HG02642 (cell line): Measurements from ENCODE around the gene GPX4.
"Not testable (repeated sequence)": the region's sequence is repeated elsewhere in the genome, so short reads cannot be mapped to it uniquely, and the experiment has no call there.

Experiments used
- ATAC-seq: cut with Tn5 transposase; IDR thresholded peaks from one replicate; pipeline ENCODE4 v1.9.1; 2021; ENCODE audit warnings: mild to moderate bottlenecking; ENCODE audit not compliant: unreplicated experiment, poor library complexity

Gene GPX4

DNA sequence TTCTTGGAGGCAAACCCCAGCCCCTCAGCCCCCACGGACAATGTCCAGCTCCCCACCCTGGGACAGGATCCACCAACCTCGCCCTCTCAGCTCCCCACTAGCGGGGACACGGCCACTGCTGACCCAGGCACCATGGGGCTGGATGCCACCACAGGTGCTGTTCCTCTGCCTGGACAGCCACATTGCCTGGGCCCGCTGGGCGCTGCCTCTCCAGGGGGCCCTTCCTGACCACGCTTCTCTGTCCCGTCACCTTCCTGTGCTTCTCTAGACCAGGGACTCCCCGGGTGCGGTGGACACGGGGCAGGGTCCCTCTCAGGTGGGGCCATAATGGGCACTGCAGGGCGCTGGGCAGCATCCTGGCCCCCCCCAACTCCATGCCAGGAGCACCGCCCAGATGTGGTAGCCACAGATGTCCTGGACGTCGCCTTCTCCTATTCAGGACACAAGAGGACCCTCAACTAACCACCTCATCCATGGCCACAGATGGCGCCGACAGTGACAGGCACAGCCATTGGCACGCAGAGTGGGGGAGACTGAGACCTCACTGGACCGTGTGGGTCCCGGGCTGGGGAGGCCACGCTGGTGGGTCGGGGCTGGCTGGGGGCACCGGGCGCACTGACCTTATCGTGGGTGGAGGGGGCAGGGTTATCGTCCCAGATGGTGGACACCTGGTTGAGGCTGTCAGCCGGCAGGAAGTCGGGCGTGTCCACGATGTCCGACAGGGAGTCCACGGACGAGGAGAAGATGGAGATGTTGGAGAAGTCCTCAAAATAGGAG, 23.4 kb downstream of the GPX4 start:
- ATAC-seq = no peak

DNA sequence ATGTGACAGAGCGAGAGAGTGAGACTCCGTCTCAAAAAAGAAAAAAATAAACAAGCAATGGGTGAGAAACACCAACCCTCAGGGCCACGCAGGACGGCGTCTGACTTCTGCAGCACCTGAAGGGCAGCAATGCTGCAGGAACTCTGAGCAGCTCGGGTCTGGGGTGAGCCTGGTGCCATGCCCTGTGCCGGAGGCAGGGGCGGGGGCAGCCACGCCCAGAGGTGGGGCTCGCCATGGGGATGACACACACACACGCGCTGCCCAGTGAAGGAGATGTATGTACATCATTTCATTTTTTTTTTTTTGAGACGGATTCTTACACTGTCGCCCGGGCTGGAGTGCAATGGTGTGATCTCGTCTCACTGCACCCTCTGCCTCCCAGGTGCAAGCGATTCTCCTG, 24.3 kb downstream of the GPX4 start:
- ATAC-seq = no peak

DNA sequence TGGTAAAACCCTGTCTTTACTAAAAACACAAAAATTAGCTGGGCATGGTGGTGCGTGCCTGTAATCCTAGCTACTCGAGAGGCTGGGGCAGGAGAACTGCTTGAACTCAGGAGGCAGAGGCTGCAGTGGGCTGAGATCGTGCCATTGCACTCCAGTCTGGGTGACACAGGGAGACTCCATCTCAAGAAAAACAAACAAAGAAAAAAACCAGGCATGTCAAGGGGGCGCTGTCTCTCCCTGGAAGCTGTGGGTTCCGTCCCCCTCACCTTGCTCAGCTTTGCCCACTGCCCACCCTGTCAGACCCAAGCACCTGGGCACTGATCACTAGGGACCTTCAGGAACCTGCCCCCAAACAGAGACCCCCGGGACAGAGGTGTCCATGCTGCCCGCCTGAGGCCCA, 25.3 kb downstream of the GPX4 start:
- not testable (repeated sequence) for ATAC-seq

DNA sequence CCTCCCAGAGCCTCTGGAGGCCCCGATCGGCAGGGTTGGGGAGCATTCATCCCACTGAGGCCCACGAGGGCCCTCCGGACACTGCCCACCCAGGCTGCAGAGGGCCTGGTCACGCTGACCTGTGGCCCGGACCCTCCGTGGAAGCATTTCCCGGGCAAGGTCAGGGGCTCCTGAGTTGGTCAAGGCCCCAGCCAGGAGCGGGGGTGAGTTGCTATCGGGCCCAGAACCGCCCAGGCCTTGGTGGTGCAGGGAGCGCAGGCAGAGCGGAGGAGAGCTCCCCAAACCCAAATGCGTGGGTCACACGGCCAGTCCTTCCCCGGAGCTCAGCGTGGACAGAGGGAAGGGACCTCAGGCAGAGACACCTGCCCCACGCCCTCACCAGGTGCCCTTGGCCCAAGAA, 25.7 kb downstream of the GPX4 start:
- ATAC-seq = no peak

DNA sequence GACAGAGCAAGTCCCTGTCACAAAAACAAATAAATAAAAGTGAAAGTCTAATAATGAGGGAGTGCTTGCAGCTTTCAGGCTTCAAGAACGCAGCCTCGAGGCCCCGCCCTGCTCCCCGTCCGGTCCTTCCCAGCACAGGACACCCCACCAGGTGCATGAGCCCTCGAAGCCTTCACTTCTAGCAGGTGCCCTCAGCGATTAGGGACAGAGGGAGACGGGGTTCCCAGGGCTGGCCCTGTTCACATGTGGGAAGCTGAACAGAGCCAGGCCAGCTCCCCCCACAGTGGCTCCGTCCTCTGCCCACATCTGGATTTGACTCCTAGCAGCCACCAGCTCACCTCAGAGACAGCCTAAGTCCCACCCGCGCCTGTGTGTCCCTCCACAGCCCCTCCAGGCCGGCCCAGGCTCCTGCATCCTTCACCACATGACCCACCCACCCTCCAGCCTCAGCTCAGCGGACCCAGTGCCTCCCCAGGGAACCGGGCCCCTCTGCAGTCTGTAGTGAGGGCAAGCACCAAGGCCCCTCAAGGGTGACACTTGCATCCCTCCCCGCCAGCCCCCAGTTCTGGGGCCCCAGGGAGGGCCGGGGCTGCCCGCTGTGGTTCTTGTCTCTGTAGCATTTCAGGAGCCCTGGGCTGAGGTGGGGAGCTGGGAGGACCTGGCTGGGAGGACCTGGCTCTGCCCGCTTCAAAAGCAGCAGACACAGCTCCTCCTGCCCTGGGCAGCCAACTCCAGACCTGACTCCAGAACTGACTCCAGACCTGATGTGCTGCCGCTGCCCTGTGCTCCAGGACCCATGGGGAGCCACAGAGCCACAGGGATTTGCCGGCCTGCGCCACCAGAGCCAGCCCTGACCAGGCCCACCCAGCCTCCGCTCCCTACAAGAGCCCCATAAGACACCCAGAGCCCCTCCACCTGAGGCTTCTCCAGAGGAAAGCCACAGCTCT, 27.2 kb downstream of the GPX4 start:
- peak; percentile 7 for ATAC-seq

DNA sequence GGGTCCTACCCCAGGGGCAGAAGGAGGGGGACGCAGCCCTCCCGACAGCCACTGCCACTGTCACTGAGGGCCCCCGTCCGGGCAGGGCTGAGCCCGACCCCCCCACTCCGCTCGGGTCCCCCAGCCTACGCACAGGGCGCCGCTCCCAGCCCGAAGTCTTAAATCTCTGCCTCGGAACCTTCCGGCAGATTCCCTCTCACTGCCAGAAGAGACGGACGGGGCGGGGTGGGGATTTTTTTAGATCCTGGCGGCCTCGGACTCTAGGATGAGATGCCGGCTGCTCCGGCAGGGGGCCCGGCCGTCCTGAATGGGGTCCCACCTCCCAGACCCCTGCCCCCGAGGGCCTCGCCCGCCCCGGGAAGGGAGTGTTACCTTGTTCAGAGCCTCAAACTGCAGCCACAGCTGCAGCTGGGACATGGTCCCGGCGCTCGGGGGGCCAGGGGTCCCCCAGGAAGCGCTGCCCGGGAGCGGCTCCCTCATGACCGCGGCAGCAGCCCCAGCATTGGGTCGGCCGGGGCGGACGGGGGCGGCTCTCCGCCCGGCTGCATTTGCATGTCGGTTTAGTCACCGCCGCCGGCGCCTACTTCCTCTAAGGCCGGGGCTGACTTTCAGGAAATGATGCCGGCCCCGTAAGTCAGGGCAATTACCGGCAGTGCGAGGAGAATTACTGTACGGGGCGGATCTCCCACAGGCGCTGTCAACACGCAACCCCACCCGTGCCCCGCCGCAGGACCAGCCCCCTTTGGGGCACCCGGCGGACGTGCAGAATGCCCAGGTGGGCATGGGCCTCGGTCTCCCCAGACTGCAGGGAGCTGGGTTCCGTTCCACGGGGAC, 28.1 kb downstream of the GPX4 start:
- ATAC-seq = peak; percentile 56

DNA sequence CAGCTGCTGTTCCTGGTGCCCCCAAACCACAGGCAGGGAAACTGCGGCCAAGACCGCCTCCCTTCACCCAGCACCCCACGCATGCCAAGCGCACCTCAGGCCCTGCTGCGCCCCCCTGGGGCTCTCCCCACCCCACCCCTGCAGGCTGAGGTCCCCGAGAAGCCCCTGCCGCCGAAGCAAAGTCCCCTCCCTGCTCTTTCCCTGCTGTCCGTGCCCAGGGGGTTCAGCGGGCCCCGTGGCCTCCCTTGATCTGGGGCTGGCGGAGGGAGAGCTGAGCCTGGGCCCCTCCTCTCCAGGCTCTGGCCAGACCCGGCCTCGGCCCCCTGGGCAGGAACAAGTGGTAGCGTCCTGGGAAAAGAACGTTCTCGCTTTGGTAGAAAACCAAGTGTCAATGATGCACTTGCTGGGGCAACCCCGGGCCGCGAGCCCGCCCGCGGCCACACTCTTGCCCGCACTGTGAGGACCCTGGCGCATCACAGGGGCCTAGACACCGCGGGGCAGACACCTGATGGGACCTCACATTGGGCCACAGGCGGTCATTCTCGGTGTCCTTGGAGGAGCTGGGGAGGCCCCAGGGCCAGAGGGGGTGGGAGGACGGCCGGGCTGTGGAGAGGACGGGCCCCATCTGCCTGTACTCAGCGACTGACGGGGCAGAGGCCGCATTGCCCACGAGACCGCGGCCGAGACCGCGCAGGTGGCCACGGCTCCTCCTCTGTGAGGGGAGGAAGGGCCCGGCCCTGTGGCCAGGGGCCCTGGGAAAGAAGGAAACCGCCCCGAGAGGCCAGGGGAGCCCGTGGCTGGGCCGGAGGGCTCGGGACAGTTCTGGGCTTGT, 29.0 kb downstream of the GPX4 start:
- ATAC-seq = peak; percentile 13

DNA sequence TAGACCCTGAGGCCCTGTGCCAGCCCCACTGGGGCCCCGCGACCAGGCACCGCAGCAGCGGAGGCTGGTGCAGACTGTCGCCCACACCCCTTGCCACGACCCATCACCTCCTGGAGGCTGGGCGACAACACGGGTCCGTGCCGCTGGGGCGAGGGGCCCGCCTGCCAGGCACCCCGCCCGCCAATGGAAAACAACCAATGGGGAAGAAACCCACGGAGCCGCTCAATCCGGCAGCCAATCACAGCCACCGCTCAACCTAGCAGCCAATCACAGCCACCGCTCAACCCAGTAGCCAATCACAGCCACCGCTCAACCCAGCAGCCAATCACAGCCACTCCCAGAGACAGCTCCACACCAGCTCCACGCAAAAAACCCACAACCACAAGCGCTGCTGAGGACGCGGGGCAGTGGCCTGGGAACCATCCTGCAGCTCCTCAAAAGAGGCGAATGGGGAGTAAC, 29.7 kb downstream of the GPX4 start:
- ATAC-seq = peak; percentile 36

DNA sequence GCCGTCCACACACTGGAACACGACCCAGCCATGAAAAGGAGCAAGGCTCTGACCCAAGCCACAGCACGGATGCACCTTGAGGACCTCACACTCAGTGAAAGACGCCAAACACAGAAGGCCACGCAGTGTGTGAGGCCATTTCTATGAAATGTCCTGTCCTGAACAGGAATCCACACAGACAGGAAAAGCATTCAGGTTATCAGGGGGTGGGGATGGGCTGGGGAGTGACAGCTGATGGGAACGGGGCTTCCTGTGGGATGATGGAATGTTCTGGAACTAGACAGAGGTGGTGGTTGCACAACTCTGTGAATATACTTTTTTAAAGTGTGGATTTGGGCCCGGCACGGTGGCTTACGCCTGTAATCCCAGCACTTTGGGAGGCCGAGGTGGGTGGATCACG, 30.6 kb downstream of the GPX4 start:
- no peak for ATAC-seq

DNA sequence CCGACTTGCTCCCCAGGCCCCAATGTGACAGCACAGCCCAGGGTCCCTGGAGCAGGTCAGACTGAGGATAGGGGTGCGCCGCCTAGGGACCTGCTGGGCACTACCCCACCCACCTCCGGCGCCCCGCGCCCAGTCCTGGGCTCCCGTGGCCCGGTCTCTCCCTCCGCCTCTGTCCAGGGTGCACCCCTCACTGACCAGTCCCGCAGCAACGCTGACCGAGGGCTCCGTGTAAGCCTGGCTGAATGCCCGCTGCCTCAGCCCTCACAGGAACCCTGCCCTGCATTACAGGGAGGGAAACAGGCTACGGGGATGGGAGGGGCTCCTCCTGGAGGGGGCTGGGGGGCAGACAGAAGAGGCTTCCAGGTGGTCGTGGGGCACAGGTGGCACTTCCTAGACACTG, 31.7 kb downstream of the GPX4 start:
- ATAC-seq = no peak

DNA sequence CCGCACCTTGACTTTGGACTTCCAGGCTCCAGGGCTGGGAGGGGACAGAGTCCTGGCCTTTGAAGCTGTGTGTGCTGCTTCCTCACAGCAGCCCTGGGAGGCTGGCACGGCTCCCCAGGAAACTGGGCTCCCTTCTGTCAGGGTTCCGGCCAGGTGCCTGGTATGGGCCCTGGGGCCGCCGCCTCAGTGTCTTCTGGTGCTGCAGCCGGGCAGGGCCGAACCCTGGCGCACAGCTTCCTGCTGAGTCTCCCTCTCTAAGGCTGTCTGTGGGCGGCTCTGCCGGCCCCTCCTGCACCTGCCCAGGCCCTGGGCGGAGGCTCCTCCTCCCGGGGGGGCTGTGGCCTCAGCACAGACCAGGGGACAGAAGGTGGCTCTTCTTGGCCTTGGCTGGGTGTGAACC, 32.4 kb downstream of the GPX4 start:
- no peak for ATAC-seq

DNA sequence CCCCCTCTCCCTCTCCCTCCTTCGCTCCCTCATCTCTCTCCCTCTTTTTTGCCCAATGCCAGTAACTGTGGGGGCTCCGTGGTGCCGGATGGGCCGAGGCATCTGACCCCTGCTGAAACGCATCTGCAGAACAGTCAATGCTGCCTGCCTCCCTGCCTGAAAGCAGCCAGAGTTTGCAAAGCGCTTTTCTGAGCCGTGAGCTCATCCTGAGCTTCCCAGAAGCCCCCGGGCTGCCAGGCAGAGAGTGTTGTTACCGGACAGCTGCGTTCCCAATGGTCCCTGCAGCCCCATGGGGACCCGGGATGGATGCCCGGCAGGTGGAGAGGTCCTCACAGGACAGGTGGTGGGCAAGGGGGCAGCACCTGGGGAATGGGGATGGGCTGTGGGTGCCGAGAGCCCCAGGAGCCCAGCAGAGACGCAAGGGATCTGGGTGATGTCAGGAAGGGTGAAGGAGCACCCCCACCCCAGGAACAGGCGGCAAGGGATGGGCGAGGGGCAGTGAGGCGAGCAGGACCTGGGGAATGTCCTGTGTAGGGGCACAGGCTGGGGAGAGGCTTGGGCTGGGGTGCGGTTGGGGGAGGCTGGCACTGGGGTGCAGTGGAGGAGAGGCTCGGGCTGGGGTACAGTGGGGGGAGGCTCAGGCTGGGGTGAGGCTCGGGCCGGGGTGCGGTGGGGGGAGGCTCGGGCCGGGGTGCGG, 33.0 kb downstream of the GPX4 start:
- no peak for ATAC-seq

DNA sequence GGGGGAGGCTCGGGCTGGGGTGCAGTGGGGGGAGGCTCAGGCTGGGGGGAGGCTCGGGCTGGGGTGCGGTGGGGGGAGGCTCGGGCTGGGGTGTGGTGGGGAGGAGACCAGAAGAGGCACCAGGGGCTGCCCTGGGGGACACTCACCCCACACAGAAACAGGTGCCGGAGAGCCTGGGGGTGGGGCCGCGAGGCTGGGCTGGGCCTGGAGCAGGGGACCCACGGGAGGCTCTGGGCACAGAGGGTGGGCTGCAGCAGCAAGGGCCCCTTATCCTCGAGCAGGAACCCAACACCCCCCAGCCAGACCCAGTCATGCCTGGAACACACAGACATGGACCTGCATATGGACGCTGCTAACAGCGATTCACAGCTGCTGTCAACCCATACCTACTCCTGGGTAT, 34.3 kb downstream of the GPX4 start:
- no peak for ATAC-seq

DNA sequence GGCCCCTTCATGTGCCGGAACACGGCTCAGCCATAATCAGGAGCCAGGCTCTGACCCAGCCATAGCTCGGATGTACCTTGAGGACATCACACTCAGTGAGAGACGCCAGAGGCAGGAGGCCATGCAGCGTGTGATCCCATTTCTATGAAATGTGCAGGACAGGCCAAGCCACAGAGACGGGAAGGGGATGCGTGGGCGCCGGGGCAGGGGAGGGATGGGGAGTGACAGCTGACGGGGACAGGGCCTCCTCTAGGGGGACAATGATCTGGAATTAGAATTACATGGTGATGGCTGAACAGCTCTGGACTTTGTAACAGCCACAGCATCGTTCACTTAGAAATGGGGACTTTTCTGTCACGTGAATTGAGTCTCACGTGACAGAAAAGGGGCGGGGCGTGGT, 35.3 kb downstream of the GPX4 start:
- ATAC-seq = no peak

DNA sequence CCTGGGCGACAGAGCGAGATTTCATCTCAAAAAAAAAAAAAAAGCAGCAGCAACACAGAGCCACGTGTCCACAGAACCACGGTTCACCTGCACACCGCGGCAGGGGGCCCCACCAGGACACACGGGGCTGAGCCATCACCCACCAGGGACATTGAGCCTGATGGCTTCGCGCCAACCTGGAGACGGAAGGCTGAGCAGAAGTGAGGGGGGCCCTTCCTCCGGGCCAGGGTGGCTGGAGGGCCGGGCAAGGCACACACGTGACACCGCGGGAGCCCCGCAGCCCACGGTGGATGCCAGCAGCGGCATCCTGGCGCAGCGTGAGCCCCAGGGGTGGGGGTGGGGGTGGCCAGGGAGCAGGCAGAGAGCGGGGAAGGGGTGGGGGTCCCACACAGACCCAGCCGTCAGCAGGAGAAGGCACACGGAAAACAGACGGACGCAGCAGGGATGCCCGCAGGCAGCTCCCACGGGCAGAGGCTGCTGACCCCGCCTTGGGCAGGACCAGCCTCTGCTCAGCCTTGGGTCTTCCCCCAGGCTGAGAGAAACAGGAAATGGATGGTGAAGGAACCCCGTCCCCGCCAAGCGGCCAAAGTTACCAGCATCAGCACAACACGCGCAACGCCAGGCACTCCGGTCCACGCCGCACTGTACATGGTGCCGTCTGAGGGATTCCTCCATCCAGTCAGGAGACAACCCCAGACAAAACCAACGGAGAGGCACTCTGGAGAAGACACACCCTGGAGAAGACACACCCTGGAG, 36.7 kb downstream of the GPX4 start:
- no peak for ATAC-seq

DNA sequence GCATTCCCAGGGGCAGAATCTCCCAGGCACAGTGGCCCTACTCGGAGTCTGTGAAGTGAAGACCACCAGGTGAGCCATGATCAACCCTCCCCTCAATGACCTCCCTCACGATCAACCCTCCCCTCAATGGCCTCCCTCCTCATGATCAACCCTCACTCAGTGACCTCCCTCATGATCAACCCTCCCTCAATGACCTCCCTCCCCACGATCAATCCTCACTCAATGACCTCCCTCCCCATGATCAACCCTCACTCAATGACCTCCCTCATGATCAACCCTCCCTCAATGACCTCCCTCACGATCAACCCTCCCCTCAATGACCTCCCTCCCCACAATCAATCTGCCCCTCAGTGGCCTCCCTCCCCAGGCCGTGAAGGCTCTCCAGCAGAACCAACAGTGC, 38.1 kb downstream of the GPX4 start:
- ATAC-seq = no peak

DNA sequence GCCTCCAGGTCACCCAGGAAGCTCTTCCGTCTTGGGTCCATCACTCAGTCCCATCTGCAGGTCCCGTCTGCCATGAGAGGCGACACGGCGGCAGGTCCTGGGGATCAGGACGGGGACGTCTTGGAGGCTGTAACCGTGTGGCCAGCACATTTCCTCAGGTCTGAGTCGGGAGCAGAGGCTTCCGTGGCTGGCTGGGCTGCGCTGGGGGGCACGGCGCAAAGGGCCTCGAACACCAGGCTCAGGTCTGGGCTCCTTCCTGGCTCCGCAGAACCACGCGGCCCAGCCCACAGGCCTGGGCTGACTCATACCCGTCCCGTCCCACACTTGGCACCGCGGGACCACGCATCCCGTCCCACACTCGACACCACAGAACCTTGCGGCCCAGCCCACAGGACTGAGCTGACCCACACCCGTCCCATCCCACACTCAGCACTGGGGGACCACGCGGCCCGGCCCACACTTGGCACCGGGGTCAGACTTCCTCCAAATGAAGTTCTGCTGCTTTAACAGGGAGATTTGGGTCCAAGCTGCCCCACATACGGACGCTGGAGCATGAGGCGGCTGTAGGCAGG, 40.1 kb downstream of the GPX4 start:
- ATAC-seq = no peak

DNA sequence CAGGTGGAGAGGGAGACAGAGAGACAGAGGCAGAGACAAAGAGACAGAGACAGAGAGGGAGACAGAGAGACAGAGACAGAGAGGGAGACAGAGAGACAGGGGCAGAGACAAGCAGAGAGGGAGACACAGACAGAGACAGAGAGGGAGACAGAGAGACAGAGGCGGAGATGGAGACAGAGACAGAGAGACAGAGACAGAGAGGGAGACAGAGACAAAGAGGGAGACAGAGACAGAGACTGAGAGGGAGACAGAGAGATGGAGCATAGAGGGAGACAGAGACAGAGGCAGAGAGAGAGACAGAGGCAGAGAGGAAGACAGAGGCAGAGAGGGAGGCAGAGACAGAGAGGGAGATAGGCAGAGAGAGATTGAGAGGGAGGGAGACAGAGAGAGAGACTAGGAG, 40.9 kb downstream of the GPX4 start:
- no peak for ATAC-seq
